Measurements from ENCODE around the gene TMEM114. TPM values are rescaled to one million over a fixed set of nuclear protein-coding genes. Genes with fewer than 3 reads are reported as not detected.
A peak's percentile ranks its signal among the peaks of the same experiment; 100 is the strongest.

Gene TMEM114
- total RNA-seq, 2 donors from 2014 or later, result not detected

DNA sequence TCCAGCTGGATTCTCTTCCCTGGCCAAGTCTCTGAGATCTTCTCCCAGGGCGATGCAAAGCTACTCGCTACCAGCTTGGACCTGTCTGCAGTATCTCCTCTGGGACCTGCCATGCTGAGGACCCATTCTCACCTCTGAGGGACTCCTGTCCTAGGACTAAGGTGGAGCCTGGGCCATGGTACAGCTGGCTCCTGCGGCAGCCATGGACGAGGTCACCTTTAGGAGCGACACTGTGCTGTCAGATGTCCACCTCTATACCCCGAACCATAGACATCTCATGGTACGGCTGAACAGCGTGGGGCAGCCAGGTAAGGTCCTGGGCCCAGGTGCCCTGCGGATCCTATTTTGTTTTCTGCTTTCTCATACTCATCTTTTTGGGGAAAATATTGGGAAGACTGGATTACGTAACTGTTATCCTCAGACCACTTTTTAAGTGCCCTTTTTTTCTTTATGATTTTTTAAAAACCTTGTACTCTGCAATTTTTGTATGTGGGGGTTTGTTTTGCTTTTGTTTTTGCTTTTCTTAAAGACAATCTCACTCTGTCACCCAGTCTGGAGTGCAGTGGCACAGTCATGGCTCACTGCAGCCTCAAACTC is 35.3 kb upstream of the TMEM114 start:
- peaks cover 53% of the 10 kb centered on the region for H3K36me3 ChIP-seq
- no peaks in the 10 kb centered on the region for H3K27me3 ChIP-seq
- peaks cover 0 to 11% of the 10 kb centered on the region in 2 donors for H3K4me1 ChIP-seq
- TF ChIP-seq, protein P1, sequence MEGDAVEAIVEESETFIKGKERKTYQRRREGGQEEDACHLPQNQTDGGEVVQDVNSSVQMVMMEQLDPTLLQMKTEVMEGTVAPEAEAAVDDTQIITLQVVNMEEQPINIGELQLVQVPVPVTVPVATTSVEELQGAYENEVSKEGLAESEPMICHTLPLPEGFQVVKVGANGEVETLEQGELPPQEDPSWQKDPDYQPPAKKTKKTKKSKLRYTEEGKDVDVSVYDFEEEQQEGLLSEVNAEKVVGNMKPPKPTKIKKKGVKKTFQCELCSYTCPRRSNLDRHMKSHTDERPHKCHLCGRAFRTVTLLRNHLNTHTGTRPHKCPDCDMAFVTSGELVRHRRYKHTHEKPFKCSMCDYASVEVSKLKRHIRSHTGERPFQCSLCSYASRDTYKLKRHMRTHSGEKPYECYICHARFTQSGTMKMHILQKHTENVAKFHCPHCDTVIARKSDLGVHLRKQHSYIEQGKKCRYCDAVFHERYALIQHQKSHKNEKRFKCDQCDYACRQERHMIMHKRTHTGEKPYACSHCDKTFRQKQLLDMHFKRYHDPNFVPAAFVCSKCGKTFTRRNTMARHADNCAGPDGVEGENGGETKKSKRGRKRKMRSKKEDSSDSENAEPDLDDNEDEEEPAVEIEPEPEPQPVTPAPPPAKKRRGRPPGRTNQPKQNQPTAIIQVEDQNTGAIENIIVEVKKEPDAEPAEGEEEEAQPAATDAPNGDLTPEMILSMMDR (IDR thresholded peaks at IDR 0.05), result no peak
- no peak overlapping the region for H3K27ac ChIP-seq
- H3K9me3 ChIP-seq, result no peaks in the 10 kb centered on the region
- H3K4me3 ChIP-seq, result no peak overlapping the region
- DNase-seq (ENCODE audit: low spot score), result no peak

DNA sequence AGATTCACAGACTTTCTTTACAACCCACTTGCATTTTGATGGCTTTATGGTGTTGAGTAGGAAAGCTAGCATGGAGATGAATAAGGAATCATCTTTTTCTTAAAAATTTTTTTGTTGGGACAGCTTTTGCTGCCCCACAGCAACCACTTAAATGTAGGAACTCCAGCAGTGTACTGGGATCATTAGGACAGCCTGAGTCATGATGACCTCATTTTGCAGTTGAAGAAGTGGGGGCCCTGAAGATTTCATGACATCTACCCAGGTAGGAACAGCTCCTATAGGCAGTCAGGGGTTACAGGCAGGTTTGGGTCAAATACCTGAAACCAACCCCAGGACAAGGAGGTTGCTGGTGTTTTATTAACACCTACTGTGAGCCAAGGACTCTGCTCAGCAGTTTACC is 33.3 kb upstream of the TMEM114 start:
- DNase-seq (ENCODE audit: low spot score), result no peak
- TF ChIP-seq, protein P1 (IDR thresholded peaks at IDR 0.05), result no peak
- no peak overlapping the region for H3K27ac ChIP-seq

DNA sequence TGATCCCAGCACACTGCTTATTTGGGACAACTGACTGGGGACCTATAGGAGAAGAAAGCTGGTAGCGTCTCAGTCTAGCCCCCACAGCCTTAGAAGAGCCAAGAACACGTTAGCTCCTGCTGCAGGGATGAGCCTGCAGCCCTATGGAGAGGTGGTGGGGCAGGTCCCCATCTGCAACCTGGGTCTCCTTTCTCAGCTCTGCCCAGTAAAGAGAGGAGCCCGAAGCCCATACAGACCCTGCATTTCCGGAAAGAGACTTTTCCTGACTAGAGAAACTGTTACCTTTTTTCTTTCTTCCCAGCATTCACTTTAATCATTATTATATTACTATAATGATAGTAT is 32.0 kb upstream of the TMEM114 start:
- TF ChIP-seq, protein P1 (IDR thresholded peaks at IDR 0.05), result no peak
- H3K36me3 ChIP-seq, result peaks cover 20% of the 10 kb centered on the region
- no peaks in the 10 kb centered on the region for H3K27me3 ChIP-seq
- H3K9me3 ChIP-seq, result no peaks in the 10 kb centered on the region
- peak overlapping the region; percentile 77 to 97 for H3K4me3 ChIP-seq
- H3K4me1 ChIP-seq, result peaks cover 0 to 11% of the 10 kb centered on the region in 2 donors
- no peak for DNase-seq (ENCODE audit: low spot score)
- H3K27ac ChIP-seq, result peak overlapping the region in 1 of 2 donors; percentile 67

More for the DNA sequence above, 33.3 kb upstream of the TMEM114 start:
- no peak overlapping the region for H3K4me3 ChIP-seq
- peaks cover 0 to 11% of the 10 kb centered on the region in 2 donors for H3K4me1 ChIP-seq
- peaks cover 34% of the 10 kb centered on the region for H3K36me3 ChIP-seq
- no peaks in the 10 kb centered on the region for H3K27me3 ChIP-seq
- no peaks in the 10 kb centered on the region for H3K9me3 ChIP-seq

DNA sequence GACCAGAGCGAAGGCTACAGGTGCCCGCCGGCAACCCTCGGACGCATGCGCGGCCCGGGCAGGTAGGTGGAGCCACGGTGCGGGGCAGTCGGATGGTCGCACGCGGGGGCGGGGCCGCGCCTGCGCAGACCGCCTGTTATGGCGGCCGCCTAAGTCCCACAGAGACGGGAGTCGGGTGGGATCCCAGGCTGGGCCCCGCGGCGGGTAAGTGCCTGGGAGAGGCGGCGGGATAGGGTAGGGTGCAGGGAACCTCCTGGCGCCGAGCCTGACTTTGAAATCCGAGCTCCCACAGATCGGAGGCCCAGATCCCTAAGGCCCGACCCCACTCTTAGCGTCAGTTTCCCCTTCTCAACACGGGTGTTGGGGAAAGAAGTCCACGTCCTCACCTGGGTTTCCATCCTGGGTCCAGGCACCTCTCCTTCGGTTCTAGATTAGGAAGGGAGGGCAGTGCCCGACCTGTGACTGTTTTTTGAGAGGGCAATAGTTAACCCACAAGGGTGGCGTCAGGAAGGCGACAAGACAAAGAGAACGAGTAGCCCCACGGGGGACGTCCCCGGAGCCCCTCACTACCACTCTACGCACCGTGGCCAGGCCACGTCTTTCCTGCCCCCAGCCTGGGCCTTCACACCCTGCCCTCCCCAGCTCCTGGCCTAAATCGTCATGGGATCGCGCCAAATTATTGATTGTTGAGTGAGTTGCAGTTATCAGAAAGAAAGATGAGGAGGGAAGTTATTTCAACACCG is 31.4 kb upstream of the TMEM114 start, which contains the start of gene METTL22:
METTL22 (plus strand) TSS at position 127 of the 743 bp plus-strand sequence. CDS start 3,968 bp downstream, outside the sequence.
- H3K9me3 ChIP-seq, result no peaks in the 10 kb centered on the region
- H3K4me3 ChIP-seq, result peak within 1 kb of the TSS; percentile 77 to 97
- DNase-seq (ENCODE audit: low spot score), result peak; percentile 83
- H3K27me3 ChIP-seq, result no peaks in the 10 kb centered on the region
- peak within 1 kb of the TSS; percentile 67 to 89 for H3K27ac ChIP-seq
- peaks cover 0 to 11% of the 10 kb centered on the region in 2 donors for H3K4me1 ChIP-seq
- H3K36me3 ChIP-seq, result peaks cover 15% of the 10 kb centered on the region
- TF ChIP-seq, protein P1 (IDR thresholded peaks at IDR 0.05), result no peak

DNA sequence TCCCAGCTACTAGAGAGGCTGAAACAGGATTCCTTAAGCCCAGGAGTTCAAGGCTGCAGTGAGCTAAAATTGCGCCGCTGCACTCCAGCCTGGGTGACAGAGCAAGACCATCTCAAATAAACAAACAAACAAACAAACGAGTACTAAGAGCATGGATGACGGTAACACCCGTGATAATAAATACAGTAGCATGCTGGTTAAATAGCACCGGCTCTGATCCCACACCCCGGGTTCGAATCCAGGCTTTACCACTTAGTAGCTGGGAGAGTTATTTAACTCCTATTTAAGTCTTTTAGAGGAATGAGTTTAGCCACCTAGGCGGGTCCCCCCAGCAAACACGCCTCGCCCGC is 30.9 kb upstream of the TMEM114 start:
- no peak for DNase-seq (ENCODE audit: low spot score)
- Histone ChIP-seq H3K36me3 (peaks cover 9% of the 10 kb centered on the region), H3K27me3 (no peaks in the 10 kb centered on the region), H3K27ac (peak overlapping the region; percentile 67 to 89), H3K4me1 (peaks cover 0 to 11% of the 10 kb centered on the region in 2 donors), H3K4me3 (peak overlapping the region; percentile 77 to 97), H3K9me3 (no peaks in the 10 kb centered on the region)
- TF ChIP-seq, protein P1 (IDR thresholded peaks at IDR 0.05), result no peak
